Measurements from ENCODE around the gene GRIK5.
"Not testable (repeated sequence)": the region's sequence is repeated elsewhere in the genome, so short reads cannot be mapped to it uniquely, and the experiment has no call there.

GRIK5 gene

GRCh38 chr19:42010245-42011126, 59.5 kb downstream of the GRIK5 start:
- DNase-seq (ENCODE audit: low spot score): no peak

GRCh38 chr19:42006569-42006968, 63.4 kb downstream of the GRIK5 start:
- DNase-seq (ENCODE audit: low spot score): no peak

GRCh38 chr19:42005504-42005903, 64.5 kb downstream of the GRIK5 start:
- no peak for DNase-seq (ENCODE audit: low spot score)

GRCh38 chr19:42003506-42004294, 66.3 kb downstream of the GRIK5 start:
- no peak for DNase-seq (ENCODE audit: low spot score)

- DNase-seq (ENCODE audit: low spot score): no peak
Measured at GRCh38 chr19:41999878-42000208, 70.2 kb downstream of the GRIK5 start.

GRCh38 chr19:41999071-41999877, 70.7 kb downstream of the GRIK5 start:
- DNase-seq (ENCODE audit: low spot score): no peak

GRCh38 chr19:41998246-41999020, 71.6 kb downstream of the GRIK5 start:
- DNase-seq (ENCODE audit: low spot score): peak; percentile 38

- DNase-seq (ENCODE audit: low spot score): no peak
Measured at GRCh38 chr19:41997851-41998229, 72.2 kb downstream of the GRIK5 start.

- DNase-seq (ENCODE audit: low spot score): peak; percentile 28
Measured at GRCh38 chr19:41997121-41997850, 72.7 kb downstream of the GRIK5 start.

- DNase-seq (ENCODE audit: low spot score): no peak
Measured at GRCh38 chr19:41995959-41996797, 73.8 kb downstream of the GRIK5 start.

- no peak for DNase-seq (ENCODE audit: low spot score)
Measured at GRCh38 chr19:41994994-41995958, 74.7 kb downstream of the GRIK5 start.

- no peak for DNase-seq (ENCODE audit: low spot score)
Measured at GRCh38 chr19:41994521-41994971, 75.5 kb downstream of the GRIK5 start.

GRCh38 chr19:41993612-41994483, 76.2 kb downstream of the GRIK5 start, which contains the start of gene ATP1A3:
Gene ATP1A3, minus strand, starts transcription at chr19:41994230. Its CDS starts 154 bp downstream, at chr19:41994076.
- DNase-seq (ENCODE audit: low spot score): peak; percentile 47

GRCh38 chr19:41991925-41992569, 78.0 kb downstream of the GRIK5 start:
- DNase-seq (ENCODE audit: low spot score): not testable (repeated sequence)

GRCh38 chr19:41991025-41991424, 79.0 kb downstream of the GRIK5 start:
- DNase-seq (ENCODE audit: low spot score): no peak

- no peak for DNase-seq (ENCODE audit: low spot score)
Measured at GRCh38 chr19:41990615-41991014, 79.4 kb downstream of the GRIK5 start.

- no peak for DNase-seq (ENCODE audit: low spot score)
Measured at GRCh38 chr19:41990028-41990427, 80.0 kb downstream of the GRIK5 start.

Data from kidney tubule cell (primary cell).